Activated CD4-positive, CD25-positive, alpha-beta regulatory T cell treated with anti-CD3 and anti-CD28 coated beads, Interleukin-2, amount 50 U/mL, for 72 hours (primary cell): ENCODE measurements around the gene MACROD2.

Experiments
- DNase-seq: peaks from one replicate; pipeline ENCODE4 v3.0.0; 2021

The MACROD2 gene

GRCh38 chr20:14064333-14064732 is 69.0 kb downstream of the MACROD2 start:
- no peak for DNase-seq

GRCh38 chr20:14064921-14065320 is 69.6 kb downstream of the MACROD2 start:
- DNase-seq, result no peak

GRCh38 chr20:14065774-14066173 is 70.5 kb downstream of the MACROD2 start:
- DNase-seq, result no peak

GRCh38 chr20:14067603-14068002 is 72.3 kb downstream of the MACROD2 start:
- DNase-seq, result no peak

GRCh38 chr20:14069796-14070195 is 74.5 kb downstream of the MACROD2 start:
- no peak for DNase-seq

GRCh38 chr20:14093652-14094051 is 98.3 kb downstream of the MACROD2 start:
- DNase-seq, result no peak

GRCh38 chr20:14098261-14098660 is 102.9 kb downstream of the MACROD2 start:
- no peak for DNase-seq

- DNase-seq, result no peak
These were observed 118.1 kb downstream of the MACROD2 start for GRCh38 chr20:14113416-14113815.

- no peak for DNase-seq
These were observed 118.9 kb downstream of the MACROD2 start for GRCh38 chr20:14114065-14114704.

- no peak for DNase-seq
These were observed 120.7 kb downstream of the MACROD2 start for GRCh38 chr20:14116037-14116436.

- DNase-seq, result no peak
These were observed 122.5 kb downstream of the MACROD2 start for GRCh38 chr20:14117768-14118167.

- no peak for DNase-seq
These were observed 131.5 kb downstream of the MACROD2 start for GRCh38 chr20:14126856-14127255.

GRCh38 chr20:14127514-14128223 is 132.4 kb downstream of the MACROD2 start:
- DNase-seq, result no peak

- DNase-seq, result no peak
These were observed 138.7 kb downstream of the MACROD2 start for GRCh38 chr20:14134004-14134403.

GRCh38 chr20:14142171-14142570 is 146.9 kb downstream of the MACROD2 start:
- DNase-seq, result no peak

GRCh38 chr20:14142964-14143627 is 147.8 kb downstream of the MACROD2 start:
- no peak for DNase-seq

GRCh38 chr20:14148042-14148441 is 152.7 kb downstream of the MACROD2 start:
- DNase-seq, result no peak

GRCh38 chr20:14155361-14155760 is 160.0 kb downstream of the MACROD2 start:
- DNase-seq, result no peak

GRCh38 chr20:14178528-14178927 is 183.2 kb downstream of the MACROD2 start:
- DNase-seq, result no peak

- DNase-seq, result no peak
These were observed 183.6 kb downstream of the MACROD2 start for GRCh38 chr20:14178952-14179351.

- no peak for DNase-seq
These were observed 194.6 kb downstream of the MACROD2 start for GRCh38 chr20:14189794-14190402.

- DNase-seq, result no peak
These were observed 196.2 kb downstream of the MACROD2 start for GRCh38 chr20:14191559-14191958.

GRCh38 chr20:14193443-14193842 is 198.1 kb downstream of the MACROD2 start:
- DNase-seq, result no peak

GRCh38 chr20:14193885-14194284 is 198.6 kb downstream of the MACROD2 start:
- no peak for DNase-seq
